ENCODE measurements around the gene KCTD19.

The KCTD19 gene

GRCh38 chr16:67245186-67245585 is 81.4 kb downstream of the KCTD19 start:
- peak overlapping the region; percentile 85 for H3K27ac ChIP-seq (ENCODE audit: low read length)
- H3K9me2 ChIP-seq (replicated peaks; ENCODE audit: insufficient read depth, low read length) = no peaks in the 10 kb centered on the region
- H3F3A ChIP-seq (ENCODE audit: insufficient read depth, low read length) = peaks cover 44% of the 10 kb centered on the region
- H2AFZ ChIP-seq (ENCODE audit: low read length) = no peak overlapping the region
- peak overlapping the region; percentile 80; the same call in 1 of the 2 replicates for H3K9ac ChIP-seq (ENCODE audit: low read length)
- no peaks in the 10 kb centered on the region for H3K36me3 ChIP-seq (replicated peaks; ENCODE audit: insufficient read depth, low read length)
- peaks cover 13% of the 10 kb centered on the region for H3K27me3 ChIP-seq (replicated peaks; ENCODE audit: insufficient read depth, low read length)
- no peaks in the 10 kb centered on the region for H3K9me3 ChIP-seq (replicated peaks; ENCODE audit: insufficient read depth, low read length)
- no peak for DNase-seq
- peaks cover 51% of the 10 kb centered on the region for H3K79me2 ChIP-seq (ENCODE audit: low read length)
- peak overlapping the region; percentile 93 for H3K4me3 ChIP-seq (ENCODE audit: low read length)
- no peak for TF ChIP-seq EZH2phosphoT487 (IDR thresholded peaks at IDR 0.05; ENCODE audit: low read length)
- TF ChIP-seq, protein P1, sequence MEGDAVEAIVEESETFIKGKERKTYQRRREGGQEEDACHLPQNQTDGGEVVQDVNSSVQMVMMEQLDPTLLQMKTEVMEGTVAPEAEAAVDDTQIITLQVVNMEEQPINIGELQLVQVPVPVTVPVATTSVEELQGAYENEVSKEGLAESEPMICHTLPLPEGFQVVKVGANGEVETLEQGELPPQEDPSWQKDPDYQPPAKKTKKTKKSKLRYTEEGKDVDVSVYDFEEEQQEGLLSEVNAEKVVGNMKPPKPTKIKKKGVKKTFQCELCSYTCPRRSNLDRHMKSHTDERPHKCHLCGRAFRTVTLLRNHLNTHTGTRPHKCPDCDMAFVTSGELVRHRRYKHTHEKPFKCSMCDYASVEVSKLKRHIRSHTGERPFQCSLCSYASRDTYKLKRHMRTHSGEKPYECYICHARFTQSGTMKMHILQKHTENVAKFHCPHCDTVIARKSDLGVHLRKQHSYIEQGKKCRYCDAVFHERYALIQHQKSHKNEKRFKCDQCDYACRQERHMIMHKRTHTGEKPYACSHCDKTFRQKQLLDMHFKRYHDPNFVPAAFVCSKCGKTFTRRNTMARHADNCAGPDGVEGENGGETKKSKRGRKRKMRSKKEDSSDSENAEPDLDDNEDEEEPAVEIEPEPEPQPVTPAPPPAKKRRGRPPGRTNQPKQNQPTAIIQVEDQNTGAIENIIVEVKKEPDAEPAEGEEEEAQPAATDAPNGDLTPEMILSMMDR (IDR thresholded peaks at IDR 0.05; ENCODE audit: low read length) = no peak
- no peak for TF ChIP-seq EZH2 (optimal IDR thresholded peaks at IDR 0.05; ENCODE audit: low read depth, low read length)
- peaks cover 36% of the 10 kb centered on the region for H3K4me1 ChIP-seq (ENCODE audit: low read length)
- H3K4me2 ChIP-seq (ENCODE audit: low read depth, low read length) = peak overlapping the region; percentile 79
- no peaks in the 10 kb centered on the region for H4K20me1 ChIP-seq (ENCODE audit: insufficient read depth, low read length)

DNA sequence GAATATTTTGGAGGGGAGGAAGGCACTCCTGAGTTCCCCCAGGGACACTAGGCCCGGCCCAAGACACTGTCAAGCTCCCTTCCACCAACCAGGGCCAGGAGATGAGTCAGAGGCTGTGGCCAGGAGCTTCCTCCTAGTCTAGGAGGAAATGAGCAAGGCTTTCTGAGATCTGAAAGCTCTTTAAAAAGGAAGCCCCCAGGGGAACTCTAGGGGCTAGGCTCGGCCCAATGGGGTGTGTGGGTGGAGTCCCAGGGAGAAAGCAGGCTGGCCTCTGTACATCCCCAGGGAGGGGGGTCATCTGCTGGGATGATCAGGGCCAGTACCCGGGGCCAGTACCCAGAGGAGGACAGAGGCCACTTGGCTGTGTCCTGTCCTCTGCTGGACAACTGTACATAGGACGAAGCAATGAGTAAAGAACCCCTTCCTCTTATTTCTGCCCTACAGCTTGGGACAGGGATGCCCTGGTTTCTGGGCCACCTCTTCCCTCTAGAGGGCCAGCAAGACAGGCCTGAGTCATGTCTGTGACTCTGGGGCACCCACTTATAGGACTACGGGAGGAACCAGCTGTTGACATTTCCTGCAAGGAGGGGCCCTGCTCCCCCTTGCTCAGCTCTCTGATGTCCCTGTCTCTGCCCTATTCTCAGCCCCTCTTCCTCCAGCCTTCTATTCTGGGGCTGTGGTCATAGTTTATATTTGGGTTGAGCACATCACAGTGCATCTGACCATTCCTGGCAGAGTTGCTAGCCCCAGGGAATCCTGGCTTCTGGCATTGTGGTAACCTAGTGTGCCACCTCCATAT is 82.0 kb downstream of the KCTD19 start:
- H3K4me3 ChIP-seq (ENCODE audit: low read length) = peak overlapping the region; percentile 93
- peak overlapping the region; percentile 17; the same call in 1 of the 2 replicates for H2AFZ ChIP-seq (ENCODE audit: low read length)
- H4K20me1 ChIP-seq (ENCODE audit: insufficient read depth, low read length) = no peaks in the 10 kb centered on the region
- H3K9me2 ChIP-seq (replicated peaks; ENCODE audit: insufficient read depth, low read length) = no peaks in the 10 kb centered on the region
- peak overlapping the region; percentile 79 for H3K4me2 ChIP-seq (ENCODE audit: low read depth, low read length)
- peak; percentile 88 for DNase-seq
- peaks cover 56% of the 10 kb centered on the region for H3K79me2 ChIP-seq (ENCODE audit: low read length)
- peaks cover 36% of the 10 kb centered on the region for H3K4me1 ChIP-seq (ENCODE audit: low read length)
- peak overlapping the region; percentile 85 for H3K27ac ChIP-seq (ENCODE audit: low read length)
- H3K9me3 ChIP-seq (replicated peaks; ENCODE audit: insufficient read depth, low read length) = no peaks in the 10 kb centered on the region
- peak overlapping the region; percentile 80 for H3K9ac ChIP-seq (ENCODE audit: low read length)
- peaks cover 7% of the 10 kb centered on the region for H3K27me3 ChIP-seq (replicated peaks; ENCODE audit: insufficient read depth, low read length)
- no peaks in the 10 kb centered on the region for H3K36me3 ChIP-seq (replicated peaks; ENCODE audit: insufficient read depth, low read length)
- peaks cover 44% of the 10 kb centered on the region for H3F3A ChIP-seq (ENCODE audit: insufficient read depth, low read length)
- TF ChIP-seq EZH2phosphoT487 (IDR thresholded peaks at IDR 0.05; ENCODE audit: low read length) = no peak
- TF ChIP-seq, protein P1 (IDR thresholded peaks at IDR 0.05; ENCODE audit: low read length) = 0 out of 2 replicates have a peak, but pooled peaks have one; percentile 5
- no peak for TF ChIP-seq EZH2 (optimal IDR thresholded peaks at IDR 0.05; ENCODE audit: low read depth, low read length)

DNA sequence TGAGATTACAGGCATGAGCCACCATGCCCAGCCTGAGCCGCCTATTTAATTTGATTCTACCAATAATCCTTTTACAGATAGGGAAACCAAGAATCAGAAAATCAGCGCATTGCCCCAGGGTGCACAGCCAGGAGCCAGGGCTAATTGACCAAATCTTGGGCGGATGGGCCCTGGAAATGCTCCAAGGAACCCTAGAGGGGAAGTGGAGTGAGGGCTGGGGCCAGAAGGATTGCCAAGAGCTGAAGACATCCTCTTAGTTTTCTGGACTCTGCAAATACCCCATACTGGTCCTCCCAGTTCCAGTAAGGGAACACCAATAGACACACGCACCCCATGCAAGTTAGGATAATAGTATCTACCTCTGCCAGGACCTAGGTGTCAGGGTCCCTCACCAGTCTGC is 83.1 kb downstream of the KCTD19 start:
- Histone ChIP-seq H3K79me2 (ENCODE audit: low read length) (peaks cover 63% of the 10 kb centered on the region), H3K27me3 (replicated peaks; ENCODE audit: insufficient read depth, low read length) (no peaks in the 10 kb centered on the region), H3K9ac (ENCODE audit: low read length) (peak overlapping the region; percentile 80; the same call in 1 of the 2 replicates), H3K4me1 (ENCODE audit: low read length) (peaks cover 30% of the 10 kb centered on the region), H2AFZ (ENCODE audit: low read length) (no peak overlapping the region), H3K27ac (ENCODE audit: low read length) (peak overlapping the region; percentile 85; the same call in 1 of the 2 replicates), H4K20me1 (ENCODE audit: insufficient read depth, low read length) (no peaks in the 10 kb centered on the region), H3K9me3 (replicated peaks; ENCODE audit: insufficient read depth, low read length) (no peaks in the 10 kb centered on the region), H3F3A (ENCODE audit: insufficient read depth, low read length) (peaks cover 44% of the 10 kb centered on the region), H3K4me2 (ENCODE audit: low read depth, low read length) (peak overlapping the region; percentile 79), H3K36me3 (replicated peaks; ENCODE audit: insufficient read depth, low read length) (no peaks in the 10 kb centered on the region), H3K4me3 (ENCODE audit: low read length) (peak overlapping the region; percentile 93; the same call in 1 of the 2 replicates), H3K9me2 (replicated peaks; ENCODE audit: insufficient read depth, low read length) (no peaks in the 10 kb centered on the region)
- DNase-seq = no peak
- no peak for TF ChIP-seq EZH2phosphoT487 (IDR thresholded peaks at IDR 0.05; ENCODE audit: low read length)
- no peak for TF ChIP-seq EZH2 (optimal IDR thresholded peaks at IDR 0.05; ENCODE audit: low read depth, low read length)
- TF ChIP-seq, protein P1 (IDR thresholded peaks at IDR 0.05; ENCODE audit: low read length) = no peak

All from MM.1S (cell line).